ENCODE measurements around the gene MYBBP1A.

- TF ChIP-seq CTCF (conservative IDR thresholded peaks at IDR 0.05; ENCODE audit: low read depth, low read length) (no peak), CEBPB (IDR thresholded peaks at IDR 0.05; ENCODE audit: low read depth, low read length) (no peak), POLR2A (IDR thresholded peaks at IDR 0.05; ENCODE audit: low read depth, low read length) (no peak), RAD21 (IDR thresholded peaks at IDR 0.05; ENCODE audit: low read length) (no peak), MAFK (IDR thresholded peaks at IDR 0.05; ENCODE audit: low read depth, low read length) (no peak), FOS (IDR thresholded peaks at IDR 0.05; ENCODE audit: low read depth, low read length) (no peak), ELK1 (IDR thresholded peaks at IDR 0.05; ENCODE audit: borderline replicate concordance, low read depth, low read length) (no peak), MAZ (IDR thresholded peaks at IDR 0.05; ENCODE audit: borderline replicate concordance, low read depth, low read length) (no peak)
Measured at GRCh38 chr17:4597975-4598374, 42.8 kb upstream of the MYBBP1A start.
